Panc1 (cell line): ENCODE data around the gene HYAL1.

ENCODE experiments used
- CTCF ChIP-seq: fragments of 450-650 bp; IDR thresholded peaks from 2 replicates; pipeline ENCODE4 v1.5.1; 2017; ENCODE audit warnings: mild to moderate bottlenecking
- POLR2AphosphoS5 ChIP-seq: IDR thresholded peaks from 2 replicates; pipeline ENCODE4 v1.6.1; 2012; ENCODE audit warnings: mild to moderate bottlenecking, low read depth, low read length, moderate library complexity
- SIN3A ChIP-seq: IDR thresholded peaks from 2 replicates; pipeline ENCODE4 v1.6.1; 2012; ENCODE audit warnings: low read depth, mild to moderate bottlenecking, low read length, moderate library complexity, borderline replicate concordance; ENCODE audit not compliant: insufficient read depth

GRCh38 chr3:50258979-50259378 is 44.4 kb downstream of the HYAL1 start:
- no peak for TF ChIP-seq POLR2AphosphoS5
- TF ChIP-seq CTCF = no peak
- no peak for TF ChIP-seq SIN3A
